GM19324 (cell line): ENCODE data around the gene JPH3.

Experiments used
- ATAC-seq: cut with Tn5 transposase; IDR thresholded peaks from one replicate; pipeline ENCODE4 v1.9.1; 2021; ENCODE audit warnings: mild to moderate bottlenecking, moderate library complexity; ENCODE audit not compliant: unreplicated experiment, low FRiP score

The JPH3 gene

DNA sequence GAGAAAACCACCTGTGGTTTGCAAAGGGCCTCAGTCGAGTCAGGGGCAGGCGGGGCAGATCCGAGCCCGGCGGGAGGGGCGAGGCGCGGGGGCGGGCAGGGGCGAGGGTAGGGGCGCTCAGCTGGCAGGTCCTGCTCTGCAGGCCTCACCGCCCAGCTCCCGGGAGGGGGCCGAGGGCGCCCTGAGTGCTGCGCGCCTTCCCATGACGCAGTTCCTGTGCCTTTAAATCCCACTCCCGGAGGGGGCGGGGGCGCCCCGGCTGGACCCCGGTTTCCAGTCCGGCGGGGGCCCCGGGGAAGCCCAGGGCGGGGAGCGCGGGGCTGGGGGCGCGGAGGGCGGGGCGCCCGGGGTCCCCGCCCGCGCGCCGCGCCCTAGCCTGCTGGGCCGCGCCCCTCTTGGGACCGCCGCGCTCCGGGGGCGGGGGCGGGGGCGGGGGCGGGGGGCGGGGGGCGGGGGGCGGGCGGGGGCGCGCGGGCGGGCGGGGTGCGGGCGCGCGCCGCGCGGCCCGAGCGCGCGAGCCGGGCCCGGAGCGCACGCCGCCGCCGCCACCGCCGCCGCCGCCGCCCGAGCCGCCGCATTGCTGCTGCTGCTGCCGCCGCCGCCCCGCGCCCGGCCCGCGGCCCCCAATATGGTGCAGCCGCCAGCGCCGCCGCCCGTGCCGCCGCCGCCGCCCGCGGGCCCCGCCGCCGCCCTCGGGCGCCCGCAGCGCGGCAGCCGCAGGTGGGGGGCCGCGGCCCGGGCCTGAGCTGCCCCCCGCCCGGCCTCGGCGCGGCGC, at the start of gene JPH3:
JPH3 (plus strand) TSS at position 508 of the 775 bp plus-strand sequence. CDS start 639 bp downstream, outside the sequence.
- ATAC-seq = no peak

DNA sequence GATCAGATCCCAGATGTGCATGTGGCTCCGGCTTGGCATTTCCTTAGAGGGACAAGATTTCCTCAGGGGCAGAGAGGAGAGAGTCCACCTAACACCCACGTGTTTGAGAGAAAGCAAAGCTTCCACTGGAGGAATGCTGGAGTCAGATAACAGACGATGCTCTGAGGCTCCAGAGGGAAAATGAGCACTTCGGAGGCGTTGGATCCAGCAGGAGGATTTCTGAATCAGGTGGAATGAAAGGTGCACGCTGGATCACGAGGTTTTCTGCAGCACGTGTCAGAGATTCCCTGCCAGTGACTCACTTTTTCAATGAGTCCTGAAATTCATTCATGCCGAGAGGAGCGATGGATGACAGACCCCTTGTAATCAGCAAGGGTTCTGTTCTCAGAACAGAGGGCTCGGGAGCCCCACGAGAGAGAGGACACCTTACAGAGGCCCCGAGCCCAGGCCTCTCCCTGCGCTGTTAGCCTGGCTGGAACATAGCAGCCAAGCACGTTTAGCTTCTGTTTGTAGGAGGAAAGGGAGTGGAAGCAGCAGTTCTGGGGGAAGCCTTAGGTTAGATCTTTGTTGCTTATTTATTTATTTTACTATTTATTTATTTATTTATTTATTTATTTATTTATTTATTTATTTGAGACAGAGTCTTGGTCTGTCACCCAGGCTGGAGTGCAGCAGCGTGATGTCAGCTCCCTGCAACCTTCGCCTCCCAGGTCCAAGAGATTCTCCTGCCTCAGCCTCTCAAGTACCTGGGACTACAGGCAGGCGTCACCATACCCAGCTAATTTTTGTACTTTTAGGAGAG, 49.3 kb upstream of the JPH3 start:
- no peak for ATAC-seq

DNA sequence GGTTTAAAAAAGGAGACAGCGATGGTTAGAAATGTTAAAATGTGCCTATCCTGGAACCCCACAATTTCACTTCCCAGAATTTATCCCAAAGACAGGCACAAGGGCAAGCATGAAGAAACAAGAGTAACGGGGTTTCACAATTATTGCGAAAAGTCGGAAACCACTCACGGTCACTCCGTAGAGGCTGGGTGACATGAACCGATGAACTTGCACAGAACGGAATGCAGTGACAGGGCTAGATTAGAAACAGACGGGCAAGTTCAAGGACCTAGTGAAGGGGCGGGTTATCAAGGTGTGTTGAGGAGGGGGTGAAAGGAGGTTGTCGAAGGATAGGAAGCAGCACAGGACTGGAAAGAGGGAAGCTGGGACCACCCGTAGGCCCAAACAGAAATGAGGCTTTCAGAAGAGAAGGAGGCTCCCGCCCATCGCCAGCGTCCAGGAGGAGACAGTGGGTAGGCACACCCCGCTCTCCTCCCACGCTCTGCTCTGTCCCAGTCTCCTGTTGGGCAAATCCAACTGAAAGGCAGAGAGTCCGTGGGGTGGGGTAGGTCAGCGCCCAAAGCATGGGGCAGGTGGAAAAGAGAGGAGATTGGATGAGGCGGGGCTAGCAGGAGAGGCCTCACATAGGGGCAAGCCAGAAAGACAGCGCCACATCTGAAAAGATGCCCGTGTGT, 47.4 kb upstream of the JPH3 start:
- ATAC-seq = no peak

DNA sequence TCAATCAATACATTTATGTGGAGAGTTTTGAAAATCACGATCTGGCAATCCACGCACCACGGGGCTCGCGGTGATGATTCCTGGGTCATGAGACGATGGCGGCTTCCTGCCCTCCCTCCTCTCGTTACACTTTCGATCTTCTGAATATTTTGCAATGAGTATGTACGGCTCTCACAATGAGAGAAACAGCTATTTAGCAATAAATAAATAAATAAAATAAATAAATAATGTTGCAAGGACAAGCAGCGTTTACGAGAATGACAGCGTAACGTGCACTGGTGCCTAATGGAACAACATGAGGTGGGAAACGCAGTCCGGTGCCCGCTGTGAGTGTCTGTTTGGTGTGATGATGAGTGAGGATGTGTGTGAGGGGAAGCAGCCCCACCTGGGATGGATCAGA, 46.7 kb upstream of the JPH3 start:
- no peak for ATAC-seq

DNA sequence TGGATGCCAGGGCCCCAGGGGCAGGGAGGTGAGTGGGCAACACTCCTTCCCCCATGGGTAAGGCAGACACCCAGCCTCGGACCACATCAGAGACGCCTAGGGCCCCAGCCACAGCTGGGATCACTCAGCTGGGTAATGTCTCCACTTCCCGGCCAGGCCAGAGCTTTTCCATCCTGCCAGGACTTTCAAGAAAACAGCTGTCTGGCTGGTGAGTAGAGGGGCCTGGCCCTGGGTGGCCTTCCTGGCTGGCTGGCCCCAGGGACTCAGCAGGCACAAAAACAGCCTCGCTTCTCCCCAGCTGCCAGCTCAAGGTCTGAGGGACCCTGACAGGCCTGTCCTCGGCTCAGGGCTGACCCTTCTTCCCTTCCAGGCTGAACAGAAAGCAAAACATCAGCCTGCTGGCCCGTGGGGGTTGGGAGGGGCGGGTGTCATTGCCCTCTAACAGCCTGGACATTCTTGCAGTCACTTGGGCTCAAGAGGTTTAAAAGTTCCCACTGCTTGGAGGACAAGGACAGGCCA, 45.3 kb upstream of the JPH3 start:
- ATAC-seq = no peak

DNA sequence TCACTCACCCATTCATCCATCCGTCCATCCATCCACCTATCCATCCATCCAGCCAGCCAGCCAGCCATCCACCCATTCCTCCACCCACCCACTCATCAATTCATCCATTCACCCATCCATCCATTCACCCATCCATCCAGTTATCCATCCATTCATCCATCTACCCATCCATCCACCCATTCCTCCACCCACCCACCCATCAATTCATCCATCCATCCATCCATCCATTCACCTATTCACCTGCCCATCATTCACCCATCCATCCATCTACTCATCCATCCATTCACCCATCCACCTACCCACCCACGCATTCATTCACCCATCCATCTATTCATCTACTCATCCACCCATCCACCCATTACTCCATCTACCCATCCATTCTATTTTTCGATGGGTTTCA, 43.6 kb upstream of the JPH3 start:
- ATAC-seq = no peak

DNA sequence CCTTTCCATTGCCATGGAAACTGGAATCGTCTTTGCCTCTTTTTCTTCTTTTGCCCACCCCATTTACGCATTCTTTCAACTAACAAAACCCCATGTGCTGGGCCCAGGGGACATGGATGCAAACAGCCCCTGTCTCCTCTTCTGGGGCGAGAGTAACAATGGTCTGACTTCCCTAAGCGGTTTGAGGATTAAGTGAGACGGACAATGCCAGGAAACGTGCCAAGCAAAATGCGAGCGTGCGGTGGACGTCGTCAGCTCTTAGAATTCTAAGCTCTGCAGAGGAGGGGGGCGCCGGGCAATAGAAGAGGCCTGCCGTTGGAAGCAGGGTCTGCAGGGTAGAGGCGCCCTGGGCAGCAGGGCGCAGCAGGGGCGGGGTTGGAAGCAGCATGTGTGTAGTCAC, 42.4 kb upstream of the JPH3 start:
- ATAC-seq = no peak

DNA sequence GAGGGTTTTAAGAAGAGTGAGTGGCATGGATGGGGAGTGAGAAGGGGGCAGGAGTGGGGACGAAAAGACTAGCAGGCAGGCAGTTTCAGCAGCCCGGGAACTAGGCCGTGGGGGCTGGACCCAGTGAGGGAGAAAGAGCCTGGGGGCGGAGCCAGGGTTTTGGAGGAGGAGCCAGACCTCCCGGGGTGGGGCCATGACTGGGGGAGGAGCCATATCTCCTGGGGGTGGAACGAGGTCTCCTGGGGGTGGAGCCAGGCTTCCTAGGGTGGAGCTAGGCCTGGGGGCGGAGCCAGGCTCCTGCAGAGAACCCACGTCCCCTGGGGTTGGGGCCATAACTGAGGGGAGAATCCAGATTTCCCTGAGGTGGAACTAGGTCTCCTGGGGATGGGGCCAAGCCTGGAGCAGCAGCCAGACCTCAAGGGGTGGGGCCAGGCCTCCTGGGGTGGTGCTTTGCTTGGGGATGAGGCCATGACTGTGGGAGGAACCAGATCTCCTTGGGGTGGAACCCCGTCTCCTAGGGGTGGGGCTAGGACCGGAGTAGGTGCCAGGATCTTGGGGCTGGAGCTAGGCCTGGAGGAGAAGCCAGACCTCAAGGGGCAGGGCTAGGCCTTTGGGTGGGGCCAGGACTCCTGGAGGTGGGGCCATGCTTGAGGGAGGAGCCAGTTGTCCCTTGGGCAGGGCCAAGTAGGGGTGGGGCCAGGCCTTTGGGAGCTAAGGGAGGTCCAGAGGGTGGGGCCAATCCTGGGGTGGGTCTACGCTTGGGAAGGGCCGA, 41.7 kb upstream of the JPH3 start:
- no peak for ATAC-seq

DNA sequence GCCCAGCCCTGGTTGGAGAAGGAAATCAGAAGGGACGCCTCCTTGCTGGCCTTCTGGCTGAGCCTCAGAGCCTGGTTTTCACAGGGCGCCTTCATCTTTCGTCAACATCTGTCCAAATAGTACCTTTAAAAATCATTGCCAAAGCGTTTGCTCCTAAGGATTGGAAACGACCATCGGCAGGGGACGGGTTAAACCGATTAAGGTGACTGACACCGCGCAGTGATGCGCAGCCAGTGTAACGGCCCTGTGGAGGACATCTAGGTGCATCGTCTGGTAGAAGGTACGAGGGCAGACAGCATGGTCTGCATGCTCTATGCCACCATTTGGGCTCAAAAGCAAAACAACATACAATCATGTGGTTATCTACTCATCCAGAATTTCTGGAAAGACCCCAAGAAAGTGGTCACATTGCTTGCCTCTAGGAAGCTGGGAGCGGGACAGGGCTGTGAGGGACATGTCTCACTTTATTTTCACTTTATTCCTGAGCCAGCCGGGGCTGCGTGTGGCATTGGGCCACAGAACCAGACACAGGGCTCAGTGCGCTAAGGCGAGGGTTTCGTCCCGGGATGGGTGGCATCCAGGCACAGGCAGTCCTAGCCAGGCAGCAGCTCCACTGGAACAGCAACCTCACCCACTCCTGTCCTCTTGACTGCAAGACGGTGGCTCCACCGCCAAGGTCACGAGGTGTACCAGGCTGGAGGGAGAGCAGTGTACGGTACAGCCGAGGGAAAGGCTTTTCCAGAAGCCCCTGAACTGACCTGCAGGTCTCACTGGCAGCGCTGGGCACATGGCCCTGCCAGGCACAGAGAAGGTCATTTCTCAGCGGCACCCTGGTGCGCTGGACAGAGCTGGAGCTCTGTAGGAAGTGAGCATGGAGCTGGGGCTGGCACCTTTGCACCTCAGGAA, 40.9 kb upstream of the JPH3 start:
- no peak for ATAC-seq

DNA sequence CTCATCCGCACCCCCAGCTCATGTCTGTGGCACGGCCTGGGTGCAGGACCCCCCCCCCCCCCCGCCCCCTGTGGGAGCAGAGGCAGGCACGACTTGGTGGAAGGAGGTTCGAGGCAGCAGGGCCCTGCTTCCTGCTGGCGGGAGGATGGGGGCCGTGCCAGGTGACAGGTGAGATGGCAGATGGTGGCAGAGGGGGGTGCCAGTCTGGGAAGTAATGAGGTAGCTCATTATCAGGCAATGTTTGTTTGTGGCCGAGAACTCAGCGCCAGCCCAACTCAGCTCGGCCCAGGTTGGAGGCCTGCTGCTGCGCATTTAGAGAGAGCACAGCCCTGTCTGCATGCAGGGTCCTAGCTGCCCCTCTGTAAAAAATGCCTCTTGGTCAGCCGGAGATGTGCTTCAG, 40.1 kb upstream of the JPH3 start:
- no peak for ATAC-seq

DNA sequence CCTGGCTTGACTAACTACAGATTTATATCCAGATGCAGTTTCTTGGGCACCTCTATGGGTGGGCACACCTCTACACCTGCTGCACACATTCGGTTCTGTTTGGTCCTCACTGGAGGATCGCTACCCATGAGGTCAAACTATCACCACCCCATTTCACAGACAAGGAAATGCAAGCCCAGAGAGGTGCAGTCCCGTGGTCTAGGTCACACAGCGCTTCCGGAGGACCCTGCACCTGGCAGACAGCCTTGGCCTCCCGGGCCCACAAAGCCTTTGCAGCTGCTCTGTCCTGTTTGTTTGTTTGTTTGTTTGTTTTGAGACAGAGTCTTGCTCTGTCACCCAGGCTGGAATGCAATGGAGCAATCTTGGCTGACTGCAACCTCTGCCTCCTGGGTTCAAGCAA, 39.3 kb upstream of the JPH3 start:
- ATAC-seq = no peak

DNA sequence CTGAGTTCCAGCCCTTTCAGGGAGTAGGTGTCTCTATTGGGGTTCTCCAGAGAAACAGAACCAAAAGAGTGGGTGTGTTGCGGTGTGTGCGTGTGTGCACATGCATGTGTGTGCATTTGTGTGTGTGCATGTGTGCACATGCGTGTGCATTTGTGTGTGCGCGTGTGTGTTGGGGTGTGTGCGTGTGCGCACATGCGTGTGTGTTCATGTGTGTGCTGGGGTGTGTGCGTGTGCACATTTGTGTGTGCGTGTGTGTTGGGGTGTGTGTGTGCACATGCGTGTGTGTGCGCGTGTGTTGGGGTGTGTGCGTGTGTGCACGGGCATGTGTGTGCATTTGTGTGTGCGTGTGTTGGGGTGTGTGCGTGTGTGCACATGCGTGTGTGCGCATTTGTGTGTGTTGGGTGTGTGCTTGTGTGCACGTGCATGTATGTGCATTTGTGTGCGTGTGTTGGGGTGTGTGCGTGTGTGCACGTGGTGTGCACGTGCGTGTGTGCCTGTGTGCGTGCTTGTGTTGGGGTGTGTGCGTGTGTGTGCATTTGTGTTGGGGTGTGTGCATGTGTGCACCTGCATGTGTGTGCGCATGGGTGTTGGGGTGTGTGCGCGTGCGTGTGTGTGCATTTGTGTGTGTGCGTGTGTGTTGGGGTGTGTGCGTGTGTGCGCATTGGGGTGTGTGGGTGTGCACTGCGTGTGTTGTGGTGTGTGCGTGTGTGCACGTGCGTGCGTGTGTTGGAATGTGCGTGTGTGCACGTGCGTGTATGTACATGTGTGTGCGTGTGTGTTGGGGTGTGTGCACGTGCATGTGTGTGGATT, 38.4 kb upstream of the JPH3 start:
- no peak for ATAC-seq

DNA sequence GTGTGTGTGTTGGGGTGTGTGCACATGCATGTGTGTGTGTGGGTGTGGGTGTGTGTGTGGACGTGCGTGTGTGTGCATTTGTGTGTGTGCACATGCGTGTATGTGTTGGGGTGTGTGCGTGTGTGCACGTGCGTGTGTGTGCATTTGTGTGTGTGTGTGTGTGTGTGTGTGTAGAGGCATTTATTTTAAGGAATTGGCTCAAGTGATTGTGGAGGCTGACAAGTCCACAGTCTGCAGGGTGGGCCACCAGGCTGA, 37.9 kb upstream of the JPH3 start:
- ATAC-seq = no peak

DNA sequence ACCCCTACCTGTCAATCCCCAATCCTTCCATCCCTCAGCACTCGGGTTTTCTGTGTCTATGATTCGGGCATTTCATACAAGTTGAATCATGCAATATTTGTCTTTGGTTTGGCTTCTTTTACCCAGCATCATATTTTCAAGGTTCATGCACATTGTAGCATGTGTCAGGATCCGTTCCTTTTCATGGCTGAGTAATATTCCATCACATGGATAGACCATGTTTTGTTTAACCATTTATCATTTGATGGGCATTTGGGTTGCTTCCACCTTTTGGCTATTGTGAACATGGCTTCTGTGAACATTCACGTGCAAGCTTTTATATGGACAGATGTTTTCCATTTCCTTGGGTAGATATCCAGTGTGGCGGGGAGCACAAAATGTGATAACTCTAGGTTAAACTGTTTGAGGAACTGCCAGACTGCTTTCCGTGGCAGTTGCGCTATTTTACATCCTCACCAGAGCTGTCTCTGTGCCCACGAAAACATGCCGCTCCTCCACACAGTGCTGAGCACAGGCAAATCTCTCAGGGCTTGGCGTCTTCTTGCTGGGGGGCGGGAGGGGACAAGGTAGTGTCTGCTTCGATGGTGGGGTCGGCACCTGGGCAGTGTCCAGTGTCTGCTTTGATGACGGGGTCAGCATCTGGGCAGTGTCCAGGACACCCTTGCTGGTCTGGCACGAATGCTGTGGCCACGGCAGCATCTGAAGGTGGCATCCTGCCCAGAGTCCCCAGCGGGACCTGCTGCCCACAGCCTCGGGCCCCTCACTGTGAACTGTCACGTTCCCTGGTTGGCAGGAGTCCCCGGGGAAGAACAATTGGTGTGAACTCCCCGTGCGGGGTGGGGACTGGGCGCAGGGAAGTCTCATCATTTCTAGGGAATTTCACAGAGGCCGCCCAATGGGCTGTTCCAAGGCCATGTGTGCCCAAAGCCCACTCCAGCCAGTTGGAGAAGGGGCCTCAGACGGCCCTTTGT, 32.4 kb upstream of the JPH3 start:
- no peak for ATAC-seq

DNA sequence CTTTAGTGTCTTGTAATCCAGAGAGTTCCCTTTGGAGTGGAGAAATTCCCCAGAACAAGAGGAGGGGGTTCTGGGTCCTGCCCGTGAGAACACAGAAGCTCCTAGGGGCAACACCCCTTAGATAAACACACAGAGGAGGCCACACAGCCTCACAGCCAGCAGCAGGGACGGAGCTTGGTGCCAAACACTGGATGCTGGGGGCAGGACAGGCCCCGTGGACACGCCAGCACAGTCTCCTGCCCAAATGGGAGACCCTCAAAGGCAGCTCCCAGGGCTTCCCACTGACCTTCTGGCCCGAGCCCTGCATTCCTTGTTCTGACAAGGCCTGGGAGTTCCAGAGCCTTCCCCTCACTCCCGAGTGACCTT, 31.8 kb upstream of the JPH3 start:
- no peak for ATAC-seq

DNA sequence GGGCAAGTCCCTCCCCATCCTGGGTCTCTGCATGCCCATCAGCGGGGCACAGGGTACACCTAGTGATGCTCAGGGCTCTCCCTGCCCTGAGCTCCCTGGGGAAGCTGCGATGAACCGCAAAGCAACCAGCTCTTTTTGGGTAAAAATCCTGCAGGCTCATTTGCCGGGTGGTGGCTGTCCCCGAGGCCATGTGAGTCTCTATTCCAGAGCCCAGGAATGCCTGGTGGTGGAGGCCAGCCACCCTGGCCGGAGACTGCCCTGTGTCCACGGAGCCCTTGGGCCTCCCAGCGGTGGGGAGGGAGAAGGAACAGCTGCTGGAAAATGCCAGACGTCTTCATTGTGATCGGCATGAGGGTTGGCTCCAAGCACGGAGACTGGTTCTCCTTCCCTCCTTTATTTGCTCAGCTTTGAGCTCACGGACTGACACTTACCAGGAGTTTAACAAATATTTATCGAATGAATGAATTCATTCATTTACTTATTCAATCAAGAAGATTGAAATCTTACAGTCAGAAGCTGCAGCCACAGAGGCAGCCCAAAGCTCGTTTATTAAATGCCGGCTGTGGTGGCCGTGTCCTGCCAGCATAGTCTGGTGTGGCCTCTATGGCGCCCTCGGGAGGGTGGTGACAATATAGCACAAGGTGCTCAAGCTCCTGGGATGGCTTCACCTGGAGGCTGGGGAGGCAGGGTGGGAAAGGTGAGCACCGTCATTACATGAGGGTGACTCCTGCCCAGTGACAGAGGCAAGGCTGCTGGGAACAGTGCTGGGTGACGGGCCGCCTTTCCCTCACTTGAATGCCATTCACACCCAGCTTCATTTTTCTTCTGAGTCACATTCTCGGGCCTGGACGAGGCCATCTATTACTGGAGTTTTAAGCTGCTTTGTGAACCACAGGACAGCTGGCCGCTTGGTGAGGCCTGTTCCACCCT, 31.1 kb upstream of the JPH3 start:
- ATAC-seq = no peak

DNA sequence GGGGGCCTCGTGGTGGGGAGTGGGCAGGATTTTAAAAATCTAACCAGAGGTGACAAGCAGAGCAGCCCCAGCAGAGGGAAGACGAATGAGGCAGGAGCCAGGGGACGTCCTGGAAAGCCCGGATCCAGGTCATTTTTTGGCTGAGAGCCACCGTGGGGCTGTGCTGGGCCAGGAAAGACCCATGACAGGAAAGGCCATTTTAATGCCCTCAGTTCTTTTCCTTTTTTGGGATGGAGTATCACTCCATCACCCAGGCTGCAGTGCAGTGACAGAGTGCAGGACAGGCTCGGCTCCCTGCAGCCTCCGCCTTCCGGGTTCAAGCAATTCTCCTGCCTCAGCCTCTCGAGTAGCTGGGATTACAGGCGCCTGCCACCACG, 30.5 kb upstream of the JPH3 start:
- ATAC-seq = no peak
